CD4-positive, alpha-beta memory T cell (primary cell): Measurements from ENCODE around the gene SLC16A8. TPM values are rescaled to one million over a fixed set of nuclear protein-coding genes. Genes with fewer than 3 reads are reported as not detected.

Experiments
- CTCF ChIA-PET: fragments of 350-600 bp; sonication (Branson Sonifier 250); formaldehyde crosslinking; loops from one replicate; lab custom pipeline; 2021; ENCODE audit warnings: inconsistent platforms; ENCODE audit not compliant: partially characterized antibody; lab: Charles Lee
- POLR2A ChIA-PET: fragments of 350-600 bp; sonication (Branson Sonifier 250); formaldehyde crosslinking; loops from one replicate; lab custom pipeline; 2021; ENCODE audit not compliant: partially characterized antibody; lab: Charles Lee
- DNase-seq, 5 donors: peaks; one replicate each; pipeline versions ENCODE4 v3.0.0 to v3.0.0-alpha.2; 2020 to 2022; ENCODE audit warnings: mixed read lengths in 1 of 5
- H3K27ac ChIP-seq: one replicate; pipeline ENCODE4 v1.7.0; 2013; ENCODE audit warnings: low read depth, low read length
- H3K27me3 ChIP-seq: 2 replicates; pipeline ENCODE4 v1.7.0; 2013; ENCODE audit warnings: mild to moderate bottlenecking, low read length, moderate library complexity; ENCODE audit not compliant: insufficient read depth
- H3K36me3 ChIP-seq: 2 replicates; pipeline ENCODE4 v1.7.0; 2013; ENCODE audit warnings: mild to moderate bottlenecking, low read length, moderate library complexity; ENCODE audit not compliant: insufficient read depth
- H3K4me1 ChIP-seq: 2 replicates; pipeline ENCODE4 v1.7.0; 2013; ENCODE audit warnings: mild to moderate bottlenecking, low read length, moderate library complexity; ENCODE audit not compliant: insufficient read depth
- H3K4me3 ChIP-seq, 2 donors: one replicate each; pipeline ENCODE4 v1.7.0; 2013; ENCODE audit warnings: low read length in 2 of 2, mild to moderate bottlenecking in 1 of 2
- H3K9me3 ChIP-seq, 2 donors: one replicate each; pipeline ENCODE4 v1.7.0; 2013; ENCODE audit warnings: low read length in 2 of 2, control low read depth in 1 of 2; ENCODE audit not compliant: control insufficient read depth in 1 of 2
- H3K27ac Mint-ChIP-seq, 7 donors: one replicate each; pipeline ENCODE4 v1.8.0; 2020 to 2021; ENCODE audit warnings: mixed read lengths in 7 of 7, mild to moderate bottlenecking in 6 of 7, inconsistent platforms in 3 of 7, moderate library complexity in 3 of 7
- H3K27me3 Mint-ChIP-seq, 2 donors: one replicate each; pipeline ENCODE4 v1.8.0; 2020 to 2021; ENCODE audit warnings: mixed read lengths in 2 of 2
- H3K36me3 Mint-ChIP-seq, 2 donors: one replicate each; pipeline ENCODE4 v1.8.0; 2020 to 2021; ENCODE audit warnings: mixed read lengths in 2 of 2, inconsistent platforms in 1 of 2, mild to moderate bottlenecking in 1 of 2
- H3K4me1 Mint-ChIP-seq, 4 donors: one replicate each; pipeline ENCODE4 v1.8.0; 2020 to 2021; ENCODE audit warnings: mixed read lengths in 4 of 4, mild to moderate bottlenecking in 1 of 4
- H3K4me3 Mint-ChIP-seq, 8 donors: one replicate each; pipeline ENCODE4 v1.8.0; 2020 to 2021; ENCODE audit warnings: mixed read lengths in 8 of 8, mild to moderate bottlenecking in 7 of 8, moderate library complexity in 6 of 8, inconsistent platforms in 3 of 8
- H3K9me3 Mint-ChIP-seq, 8 donors: one replicate each; pipeline ENCODE4 v1.8.0; 2020 to 2021; ENCODE audit warnings: mixed read lengths in 8 of 8, mild to moderate bottlenecking in 5 of 8, inconsistent platforms in 3 of 8, moderate library complexity in 1 of 8
- intact Hi-C: fragments of 100-400 bp; cut with micrococcal nuclease; formaldehyde crosslinking; loops from one replicate; pipeline ENCODE4 v1.15.1; 2023
- polyA plus RNA-seq, 2 donors: library from polyadenylated mRNA; unstranded; fragments of 300-500 nt; fragmentation: Illumina TruSeq; gene quantifications; one replicate each; pipeline ENCODE4 v1.2.3, GENCODE V29; 2021
- total RNA-seq, 2 experiments: library from RNA; stranded (reverse); gene quantifications; one replicate each; pipeline ENCODE4 v1.2.3, GENCODE V29; 2021

The SLC16A8 gene
- total and polyA plus RNA-seq, 4 experiments from 2014 or later = not detected

DNA sequence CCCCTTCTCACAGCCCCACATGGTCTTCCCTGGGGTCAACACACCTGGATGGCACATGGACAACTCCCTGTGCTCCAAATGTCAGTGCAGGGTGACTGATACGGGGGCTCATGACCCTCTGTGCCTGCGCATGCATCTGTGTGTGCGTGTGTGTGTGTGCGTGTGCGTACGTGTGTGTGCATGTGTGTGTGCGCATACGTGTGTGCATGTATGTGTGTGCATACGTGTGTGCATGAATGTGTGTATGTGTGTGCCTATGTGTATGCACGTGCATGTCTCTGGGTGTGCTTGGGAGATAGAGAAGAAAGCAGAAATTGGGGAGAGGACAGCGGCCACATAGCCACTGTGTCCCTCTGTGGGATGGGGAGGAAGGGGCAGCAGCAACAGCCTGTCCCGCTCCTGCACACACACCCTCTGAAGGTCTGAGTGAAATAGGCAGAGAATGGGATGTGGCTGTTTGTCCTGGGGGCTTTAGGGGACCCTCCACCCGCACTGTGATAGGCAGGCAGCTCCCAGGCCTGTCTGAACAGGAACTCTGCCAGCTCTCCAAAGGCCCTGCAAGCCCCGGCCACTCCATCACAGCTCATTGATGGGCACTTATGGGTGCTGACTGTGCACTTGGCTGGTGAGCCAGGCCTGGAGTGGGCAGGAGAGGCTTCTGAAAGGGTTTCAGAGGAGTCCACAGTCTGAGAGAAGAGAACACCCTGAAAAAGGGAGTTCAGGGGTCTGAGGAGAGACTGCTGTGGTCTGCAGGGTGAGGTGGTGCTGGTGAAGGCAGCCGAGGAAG, 55.4 kb downstream of the SLC16A8 start:
- POLR2A ChIA-PET = no interaction called here
- H3K27ac Mint-ChIP-seq = peak overlapping the region in 1 of 7 donors; percentile 51
- no peak overlapping the region for H3K27ac ChIP-seq
- H3K36me3 ChIP-seq = no peaks in the 10 kb centered on the region
- CTCF ChIA-PET = interaction anchor here (0.9 kb wide), 1 partner anchor 54 kb away, joined by 3 read pairs; no protein-coding TSS in a partner anchor
- H3K9me3 ChIP-seq = no peaks in the 10 kb centered on the region
- no peaks in the 10 kb centered on the region for H3K27me3 ChIP-seq
- H3K4me1 ChIP-seq = no peaks in the 10 kb centered on the region
- H3K36me3 Mint-ChIP-seq = no peaks in the 10 kb centered on the region
- no peaks in the 10 kb centered on the region for H3K9me3 Mint-ChIP-seq
- no peaks in the 10 kb centered on the region for H3K27me3 Mint-ChIP-seq
- peaks cover 0 to 4% (median 0%) of the 10 kb centered on the region in 4 donors for H3K4me1 Mint-ChIP-seq
- H3K4me3 ChIP-seq = no peak overlapping the region
- no peak for DNase-seq
- intact Hi-C loops = no loop called here
- no peak overlapping the region for H3K4me3 Mint-ChIP-seq

Other genes with a start within 250 kb of the SLC16A8 start
- gene ANKRD54, start 239.8 kb downstream of the SLC16A8 start, total RNA-seq = 10 to 100 TPM; 21.6 to 22.7 TPM
- 10 to 100 TPM; 11.0 to 13.4 TPM for gene ANKRD54, start 239.8 kb downstream of the SLC16A8 start, polyA plus RNA-seq
- gene EIF3L, start 234.8 kb downstream of the SLC16A8 start, total RNA-seq = 100 to 1,000 TPM; 550 to 571 TPM
- gene EIF3L, start 234.8 kb downstream of the SLC16A8 start, polyA plus RNA-seq = 100 to 1,000 TPM; 226 to 364 TPM
- gene MICALL1, start 177.9 kb downstream of the SLC16A8 start, total RNA-seq = 10 to 100 TPM; 30.7 to 31.0 TPM
- gene MICALL1, start 177.9 kb downstream of the SLC16A8 start, polyA plus RNA-seq = 1 to 10 TPM in 1 of 2 donors, under 1 TPM in 1; 0.77 to 4.4 TPM
- gene C22orf23, start 130.6 kb downstream of the SLC16A8 start, total RNA-seq = not detected
- gene C22orf23, start 130.6 kb downstream of the SLC16A8 start, polyA plus RNA-seq = not detected
- gene POLR2F, start 130.5 kb downstream of the SLC16A8 start, total RNA-seq = 10 to 100 TPM; 44.9 to 47.5 TPM
- 100 to 1,000 TPM; 133 to 158 TPM for gene POLR2F, start 130.5 kb downstream of the SLC16A8 start, polyA plus RNA-seq
- not detected for gene SOX10, start 99.6 kb downstream of the SLC16A8 start, total RNA-seq
- gene SOX10, start 99.6 kb downstream of the SLC16A8 start, polyA plus RNA-seq = not detected
- 10 to 100 TPM; 25.5 to 28.0 TPM for gene PICK1, start 26.8 kb downstream of the SLC16A8 start, total RNA-seq
- 10 to 100 TPM in 1 of 2 donors, 1 to 10 TPM in 1; 6.5 to 10.2 TPM for gene PICK1, start 26.8 kb downstream of the SLC16A8 start, polyA plus RNA-seq
- gene BAIAP2L2, start 26.5 kb upstream of the SLC16A8 start, total RNA-seq = 1 to 10 TPM; 3.6 to 3.7 TPM
- gene BAIAP2L2, start 26.5 kb upstream of the SLC16A8 start, polyA plus RNA-seq = not detected
- gene PLA2G6, start 97.6 kb upstream of the SLC16A8 start, total RNA-seq = 100 to 1,000 TPM; 228 to 238 TPM
- 1 to 10 TPM; 1.1 to 4.7 TPM for gene PLA2G6, start 97.6 kb upstream of the SLC16A8 start, polyA plus RNA-seq
- gene MAFF, start 117.8 kb upstream of the SLC16A8 start, total RNA-seq = 1 to 10 TPM; 6.8 TPM
- gene MAFF, start 117.8 kb upstream of the SLC16A8 start, polyA plus RNA-seq = 1 to 10 TPM; 3.3 to 3.5 TPM
- gene TMEM184B, start 188.8 kb upstream of the SLC16A8 start, total RNA-seq = 10 to 100 TPM; 35.7 to 36.6 TPM
- gene TMEM184B, start 188.8 kb upstream of the SLC16A8 start, polyA plus RNA-seq = 10 to 100 TPM in 1 of 2 donors, 1 to 10 TPM in 1; 9.0 to 23.8 TPM
- 100 to 1,000 TPM; 100 to 103 TPM for gene CSNK1E, start 233.2 kb upstream of the SLC16A8 start, total RNA-seq
- gene CSNK1E, start 233.2 kb upstream of the SLC16A8 start, polyA plus RNA-seq = 10 to 100 TPM in 1 of 2 donors, 1 to 10 TPM in 1; 8.8 to 13.3 TPM